HUDEP-2 (cell line): Measurements from ENCODE around the gene TNKS1BP1.
A peak's percentile ranks its signal among the peaks of the same experiment; 100 is the strongest.

Experiments used
- DNase-seq, 76 experiments: peaks; one replicate each; lab custom pipeline; 2025; ENCODE audit not compliant: unreplicated experiment in 76 of 76; lab: John Stamatoyannopoulos, UW

Gene TNKS1BP1

DNA sequence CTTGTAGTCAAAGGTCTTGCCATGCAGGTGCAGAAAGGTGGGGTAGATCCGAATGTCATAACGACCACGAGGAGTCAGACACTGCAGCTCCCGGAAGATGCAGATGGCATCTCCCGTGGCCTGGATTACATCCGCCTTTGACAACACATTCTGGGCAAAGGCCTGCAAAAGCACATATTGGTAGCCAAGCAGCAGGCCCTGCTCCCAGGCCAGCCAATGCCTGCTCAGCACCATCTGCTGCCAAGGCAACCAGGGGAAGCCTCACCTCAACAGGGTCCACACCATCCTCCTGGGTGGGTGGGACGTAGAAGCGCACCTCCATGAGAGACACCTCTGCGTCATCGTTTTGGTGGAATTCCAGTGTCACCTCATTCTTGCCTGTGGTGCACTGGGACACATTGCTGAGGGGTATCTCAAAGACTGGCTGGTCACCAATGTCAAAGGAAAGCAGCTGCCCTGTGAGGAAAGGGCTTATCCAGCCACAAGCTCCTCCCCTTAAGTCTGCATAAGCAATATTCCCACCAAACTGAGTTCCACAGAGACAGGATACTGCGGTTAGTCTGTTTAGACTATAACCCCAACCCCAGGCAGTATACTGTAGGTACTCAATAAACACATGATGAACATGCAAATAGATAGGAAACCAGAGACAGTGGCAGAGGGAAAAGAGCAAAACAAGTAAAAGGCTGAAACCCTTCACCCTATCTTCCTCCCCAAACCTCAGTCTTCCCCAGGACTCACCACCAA, 8.1 kb upstream of the TNKS1BP1 start:
- no peak for DNase-seq

DNA sequence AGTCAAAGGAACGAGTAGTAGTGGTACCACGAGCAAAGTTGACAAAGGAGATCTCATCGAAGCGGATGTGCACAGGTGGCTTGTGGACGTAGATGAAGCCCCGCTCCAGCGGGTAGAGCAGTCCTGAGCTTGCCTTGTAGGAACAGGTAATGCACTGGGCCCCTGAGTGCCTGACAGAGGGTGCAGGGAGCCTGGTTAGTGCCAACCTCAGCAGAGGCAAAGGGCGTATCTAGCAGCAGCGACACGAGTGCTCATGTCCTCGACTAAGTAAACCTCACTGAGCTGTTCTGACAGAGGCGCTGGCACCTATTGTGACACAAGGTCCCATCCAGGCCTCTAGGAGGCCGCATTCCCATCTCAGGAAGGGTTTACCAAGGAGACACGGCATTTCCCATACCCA, 7.0 kb upstream of the TNKS1BP1 start:
- no peak for DNase-seq

DNA sequence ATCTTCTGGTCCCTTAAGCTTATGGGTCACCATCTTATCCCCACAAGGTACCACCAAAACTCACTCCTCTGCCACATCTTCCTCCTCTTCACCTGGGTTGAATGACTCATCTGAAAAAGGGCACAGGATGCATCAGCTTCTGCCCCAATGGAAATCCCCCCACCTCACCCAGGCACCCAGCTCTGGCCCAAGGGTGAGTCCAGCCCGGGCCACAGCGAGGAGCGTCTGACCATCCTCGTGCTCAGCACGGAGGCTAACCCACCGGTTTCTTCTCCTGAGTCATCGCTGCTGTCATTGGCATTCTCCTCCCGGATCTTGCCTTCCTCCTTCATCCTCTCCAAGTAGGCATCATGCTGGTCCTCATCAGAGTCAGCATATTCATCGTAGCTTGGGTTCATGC, 5.3 kb upstream of the TNKS1BP1 start:
- no peak for DNase-seq

DNA sequence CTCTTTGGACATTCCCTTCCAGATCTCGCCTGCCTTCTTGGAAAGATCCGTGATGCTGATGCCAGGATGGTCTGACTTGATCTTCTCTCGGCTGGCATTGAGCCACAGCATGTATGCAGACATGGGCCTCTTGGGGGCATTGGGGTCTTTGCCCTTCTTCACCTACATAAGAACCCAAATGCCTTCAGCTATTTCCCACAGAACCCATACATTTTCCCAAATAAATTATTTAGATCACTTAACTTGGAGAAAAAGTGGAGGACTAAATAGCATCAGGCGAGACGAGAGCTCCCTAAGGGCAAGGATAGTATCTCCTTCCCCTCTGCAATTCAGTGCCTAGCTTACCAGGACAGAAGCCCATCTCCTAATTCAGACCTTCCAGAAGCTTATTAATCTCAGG, 3.0 kb upstream of the TNKS1BP1 start:
- DNase-seq = no peak

DNA sequence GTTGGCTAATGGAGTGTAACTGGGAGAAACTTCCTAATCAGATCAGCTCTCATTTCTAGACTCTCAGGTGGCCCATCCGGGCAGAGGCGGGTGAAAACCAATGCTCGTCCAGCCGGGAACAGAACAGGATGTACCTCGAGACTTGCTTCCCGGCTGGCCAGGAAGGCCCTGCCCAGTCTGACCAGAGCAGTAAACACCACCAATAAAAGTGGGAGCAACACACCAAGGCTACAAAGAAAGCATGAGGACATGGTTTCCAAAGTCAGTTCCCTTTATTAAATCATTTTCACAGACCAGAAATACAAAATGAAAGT, 940 bp upstream of the TNKS1BP1 start:
- DNase-seq = no peak

DNA sequence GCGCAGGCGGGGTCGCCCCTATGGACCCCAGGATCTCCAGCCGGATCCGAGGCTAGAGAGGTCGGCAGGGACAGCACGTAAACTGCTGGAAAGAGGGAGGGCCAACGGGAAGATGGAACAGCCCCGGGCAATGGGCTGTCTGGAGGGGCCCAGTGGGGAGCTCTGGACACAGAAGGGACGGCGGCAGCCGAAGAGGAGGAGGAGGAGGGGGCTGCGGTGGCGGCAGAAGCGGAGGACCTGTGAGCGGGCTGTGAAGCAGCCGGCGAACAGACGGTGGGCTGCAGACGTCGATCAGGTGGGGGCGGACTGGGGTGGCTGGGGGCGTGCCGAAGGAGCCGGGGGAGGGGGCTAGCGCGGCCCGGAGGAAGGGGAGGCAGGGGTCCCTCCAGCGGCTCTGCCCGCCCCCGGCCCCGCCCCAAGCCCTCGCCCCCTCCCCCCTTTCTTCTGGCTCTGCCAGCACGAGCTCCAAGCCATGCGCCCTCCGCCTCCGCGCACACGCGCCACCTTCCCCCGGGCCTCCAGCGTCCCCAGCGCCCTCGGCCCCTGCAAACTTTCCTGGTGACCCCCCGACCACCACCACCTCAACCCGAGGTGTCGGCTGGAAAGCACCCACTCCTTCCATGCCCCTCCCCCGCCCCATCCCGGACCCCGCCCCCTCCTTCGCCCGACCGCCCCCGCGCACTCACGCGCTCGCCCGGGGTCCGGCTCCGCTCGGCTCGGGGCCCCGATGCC, 432 bp downstream of the TNKS1BP1 start:
- DNase-seq = peak in 10 of 76 experiments; percentile 9 to 42 (median 12)

DNA sequence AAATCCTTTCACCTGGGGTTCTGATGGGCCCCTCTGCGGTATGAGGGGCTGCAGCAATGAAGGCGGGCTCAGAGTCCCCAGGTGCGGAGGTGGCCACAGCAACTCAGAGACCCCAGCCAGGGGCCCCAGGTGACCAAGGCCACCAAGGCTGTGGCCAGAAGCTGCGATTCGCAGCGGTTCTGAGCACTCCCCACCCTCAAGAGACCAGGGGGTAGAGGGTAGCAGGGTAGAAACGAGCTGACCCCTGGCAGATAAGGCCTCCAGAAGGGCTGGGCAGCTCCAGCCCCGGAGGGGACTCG, 948 bp downstream of the TNKS1BP1 start:
- DNase-seq = no peak

DNA sequence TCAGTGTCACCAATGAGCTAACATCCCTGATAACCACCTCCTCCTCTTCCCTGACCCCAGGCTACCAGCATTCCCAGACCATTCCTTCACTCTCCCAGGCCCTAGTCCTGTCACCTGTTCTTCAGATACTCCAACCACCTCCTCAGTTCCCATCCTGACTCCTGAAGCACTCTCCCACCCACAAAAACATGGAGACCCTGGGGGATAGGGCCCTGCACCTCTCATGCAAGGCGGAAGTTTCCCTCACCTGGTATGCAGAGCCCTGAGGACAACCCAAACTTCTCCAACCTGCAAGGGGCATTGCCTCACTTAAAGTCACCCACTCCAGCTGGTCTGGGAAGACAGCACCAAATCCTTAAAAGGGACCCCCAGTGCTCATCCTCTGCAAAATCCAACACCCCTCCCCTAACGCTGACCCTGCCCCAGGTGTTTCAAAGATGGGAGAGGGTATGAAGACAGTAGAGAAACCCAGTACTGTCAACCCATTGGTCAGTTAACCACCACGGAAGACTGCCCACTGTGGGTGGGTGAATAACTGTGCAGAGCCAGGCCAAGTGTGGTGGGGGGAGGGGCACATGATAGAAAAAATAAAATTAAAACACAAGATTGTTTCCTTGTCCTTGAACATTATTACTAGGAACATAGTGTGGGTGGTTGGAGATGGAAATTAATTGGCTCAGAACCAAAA, 1.4 kb downstream of the TNKS1BP1 start:
- peak in 1 of 76 experiments; percentile 26 for DNase-seq

DNA sequence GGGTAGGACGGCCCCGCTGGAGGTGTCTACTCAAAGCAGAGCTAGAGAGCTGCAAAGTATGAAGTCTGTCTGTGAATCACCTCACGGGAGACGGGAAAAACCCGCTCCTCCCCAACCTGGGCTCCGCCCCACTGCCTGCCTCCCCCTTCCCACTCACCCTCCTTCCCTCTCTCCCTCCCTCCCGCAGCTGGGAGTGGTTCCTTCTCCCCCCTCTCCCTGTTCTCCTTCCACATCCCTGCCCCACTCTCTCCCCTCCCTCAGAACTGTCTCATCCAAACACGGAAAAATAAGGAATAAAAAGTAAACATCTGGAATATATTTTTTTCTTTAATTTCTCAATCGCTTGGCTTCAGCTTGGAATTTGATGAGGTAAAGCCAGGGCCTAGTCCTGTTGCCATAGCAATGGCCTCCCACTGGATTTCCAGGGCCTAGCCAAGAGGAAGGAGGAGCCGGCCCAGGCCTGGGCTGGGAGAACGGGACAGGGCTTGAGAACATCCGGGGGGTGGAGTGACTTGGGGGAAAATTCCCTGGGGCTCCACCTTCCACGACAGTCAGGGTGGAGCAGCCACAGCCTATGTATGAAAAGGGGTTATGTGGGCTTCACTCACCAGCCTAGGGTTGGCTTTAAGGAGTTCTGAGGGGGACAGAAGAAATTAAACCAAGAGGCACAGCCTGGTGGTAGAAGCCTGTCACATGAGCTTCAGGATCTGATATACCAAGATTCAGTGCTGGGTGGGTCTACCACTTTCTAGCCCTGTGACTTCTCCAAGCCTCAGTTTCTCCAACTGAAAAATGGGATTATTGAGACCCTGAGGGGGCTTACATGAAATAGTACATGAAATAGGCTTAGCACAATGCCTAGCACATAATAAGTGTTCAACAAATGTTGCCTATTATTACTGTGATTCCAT, 2.2 kb downstream of the TNKS1BP1 start:
- DNase-seq = peak in 10 of 76 experiments; percentile 5 to 46 (median 24)

DNA sequence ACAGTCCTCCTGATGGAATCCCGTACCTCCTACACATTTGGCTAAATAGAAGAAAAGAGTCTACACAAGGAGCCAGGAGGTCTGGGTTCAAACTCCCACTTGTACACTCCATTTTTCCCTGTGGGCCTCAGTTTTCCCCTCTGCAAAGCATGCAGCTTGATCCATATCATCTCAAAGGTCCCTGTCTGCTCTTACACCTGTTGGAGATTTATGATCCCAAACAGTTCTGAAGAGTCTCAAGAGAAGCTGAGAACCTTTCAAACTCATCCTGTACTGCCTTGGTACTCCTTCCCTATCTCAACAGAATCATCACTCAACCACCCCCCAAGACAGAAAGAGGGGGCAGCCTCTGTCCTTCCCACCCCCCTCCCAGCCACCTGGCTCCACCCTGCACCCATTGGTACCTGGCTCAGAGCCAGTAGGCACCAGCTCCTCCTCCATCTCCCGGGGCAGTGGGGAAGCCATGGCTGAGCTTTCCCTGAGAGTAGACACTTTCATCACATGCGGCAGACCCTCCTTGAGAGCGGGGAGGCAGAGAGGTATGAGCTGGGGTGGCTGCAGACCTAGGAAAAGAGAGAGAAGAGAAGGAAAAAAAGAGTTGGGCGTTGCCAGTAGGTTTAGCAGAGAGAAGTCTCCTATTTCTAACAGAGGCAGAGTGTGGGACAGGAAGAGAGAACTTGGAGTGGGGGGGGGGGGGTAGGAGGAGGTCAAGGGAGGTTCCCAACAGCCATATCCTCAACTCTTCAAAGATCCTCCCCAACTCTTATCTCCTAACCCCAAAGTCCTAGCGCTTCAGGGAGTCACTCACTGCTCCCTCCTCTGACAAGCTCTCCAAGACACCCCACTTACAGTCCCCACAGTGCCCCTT, 3.1 kb downstream of the TNKS1BP1 start:
- DNase-seq = peak in 53 of 76 experiments; percentile 8 to 72 (median 36)

DNA sequence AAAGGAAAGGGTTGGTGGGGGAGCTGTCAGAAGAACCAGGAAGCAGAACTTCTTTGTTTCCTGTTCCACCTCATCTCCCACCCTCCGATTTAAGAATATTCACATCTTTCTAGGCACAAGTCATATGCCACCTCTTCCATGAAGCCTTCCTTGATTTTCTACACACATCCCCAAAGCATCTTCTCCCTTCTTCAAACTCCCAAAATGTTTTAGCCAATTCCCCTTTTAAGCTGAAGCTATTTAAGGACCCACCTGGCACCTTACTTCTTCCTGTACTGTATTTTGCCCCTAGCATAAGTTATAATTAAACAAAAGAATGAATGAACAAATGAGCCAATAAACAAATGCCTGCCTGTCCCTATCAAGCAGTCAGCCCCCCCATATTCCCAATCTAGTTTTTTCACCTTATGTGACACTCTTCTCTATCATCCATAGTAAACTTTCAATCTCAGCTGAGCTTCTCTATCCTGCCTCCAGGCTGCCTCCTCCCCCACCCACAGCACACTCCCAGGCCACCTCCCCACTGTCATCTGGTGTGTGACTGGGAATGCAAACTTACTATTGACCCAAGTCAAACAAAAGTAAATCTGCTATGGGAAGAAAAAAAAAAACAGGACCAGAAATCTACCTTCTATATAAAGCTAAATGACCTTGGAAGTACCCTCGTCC, 3.9 kb downstream of the TNKS1BP1 start:
- DNase-seq = no peak

DNA sequence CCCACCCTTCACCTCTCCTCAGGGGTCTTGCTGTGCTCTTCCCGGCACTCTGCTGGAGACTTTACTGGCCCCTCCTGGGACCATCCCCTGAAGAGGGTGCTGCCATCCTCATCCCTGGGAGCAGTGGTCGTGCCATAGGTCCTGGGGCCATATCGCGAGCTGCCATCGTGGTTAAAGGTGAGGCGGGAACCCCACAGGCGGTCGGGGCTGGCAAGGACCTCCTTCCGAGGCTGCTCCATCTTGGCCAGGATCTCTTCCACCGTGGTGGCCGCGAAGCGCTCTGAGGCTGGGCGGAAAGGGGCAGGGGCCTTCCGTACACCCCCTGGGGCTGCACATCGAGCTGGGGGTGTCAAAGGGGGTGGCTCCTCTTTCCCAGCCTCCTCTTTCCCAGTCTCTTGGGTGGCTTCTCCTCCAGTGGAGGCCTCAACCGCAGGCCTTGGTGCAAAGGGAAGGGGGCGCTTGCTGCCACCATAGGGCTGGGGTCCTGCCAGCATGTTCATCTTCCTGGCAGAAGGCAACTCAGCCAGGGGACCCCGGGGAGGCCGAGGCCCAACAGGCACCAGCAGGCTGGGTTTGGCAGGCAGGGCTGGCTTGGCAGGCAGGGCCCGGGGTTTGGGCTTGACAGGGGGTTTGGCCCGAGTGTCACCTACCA, 4.6 kb downstream of the TNKS1BP1 start:
- no peak for DNase-seq

DNA sequence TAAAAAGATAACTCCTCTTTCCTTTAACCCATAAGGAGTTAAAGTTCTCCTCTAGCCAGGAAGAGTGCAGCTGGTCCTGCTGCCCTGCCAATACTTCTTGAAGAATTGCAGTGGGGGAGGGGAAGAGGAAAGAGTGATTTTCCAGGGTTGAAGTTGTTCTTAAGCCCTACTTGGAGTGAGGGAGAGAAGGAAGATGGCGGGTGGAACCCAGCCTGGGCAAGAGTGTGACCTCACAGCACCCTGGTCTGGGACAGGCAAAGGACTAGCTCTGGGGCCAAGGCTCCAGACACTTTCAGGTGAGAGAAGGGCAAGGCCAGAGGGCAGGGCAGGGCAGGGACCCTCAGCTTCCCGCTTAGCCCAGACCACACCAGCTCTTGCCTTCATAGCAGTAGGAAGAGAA, 6.6 kb downstream of the TNKS1BP1 start:
- no peak for DNase-seq

DNA sequence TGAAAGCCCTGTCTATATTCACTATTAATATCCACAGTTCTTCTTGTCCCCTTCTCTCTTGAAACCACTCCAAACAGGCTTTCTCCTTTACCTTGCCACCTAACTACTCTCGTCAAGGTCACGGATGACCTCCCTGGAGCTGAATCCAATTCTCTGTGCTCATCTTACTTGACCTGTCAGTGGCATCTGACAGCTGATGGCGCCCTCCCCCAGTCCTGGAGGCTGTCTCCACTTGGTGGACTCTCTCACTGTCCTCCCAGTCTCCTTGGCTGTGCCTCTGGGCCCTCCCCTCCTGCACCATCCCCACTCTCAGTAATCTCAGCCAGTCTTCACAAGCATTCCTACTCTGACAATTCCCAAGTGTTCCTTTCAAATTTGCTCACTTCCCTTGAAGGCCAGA, 8.7 kb downstream of the TNKS1BP1 start:
- no peak for DNase-seq

DNA sequence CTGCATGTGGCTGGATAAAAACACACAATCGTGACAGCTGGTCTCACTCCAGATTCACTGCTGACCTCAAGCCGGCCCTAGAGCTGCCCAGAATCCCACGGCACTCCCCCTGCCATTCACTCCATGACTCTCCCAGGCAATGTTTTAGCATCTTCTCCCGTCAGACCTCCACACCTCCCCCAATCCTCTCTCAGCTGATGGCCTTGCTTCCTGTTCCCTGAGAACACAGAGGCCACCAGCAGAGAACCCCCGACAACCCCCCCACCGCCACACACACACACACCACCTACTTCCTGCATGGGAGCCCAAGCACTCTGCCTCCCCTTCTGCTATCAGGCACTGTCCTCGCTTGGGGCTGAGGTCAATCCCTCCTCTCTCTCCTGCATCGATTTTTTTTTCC, 9.3 kb downstream of the TNKS1BP1 start:
- no peak for DNase-seq

DNA sequence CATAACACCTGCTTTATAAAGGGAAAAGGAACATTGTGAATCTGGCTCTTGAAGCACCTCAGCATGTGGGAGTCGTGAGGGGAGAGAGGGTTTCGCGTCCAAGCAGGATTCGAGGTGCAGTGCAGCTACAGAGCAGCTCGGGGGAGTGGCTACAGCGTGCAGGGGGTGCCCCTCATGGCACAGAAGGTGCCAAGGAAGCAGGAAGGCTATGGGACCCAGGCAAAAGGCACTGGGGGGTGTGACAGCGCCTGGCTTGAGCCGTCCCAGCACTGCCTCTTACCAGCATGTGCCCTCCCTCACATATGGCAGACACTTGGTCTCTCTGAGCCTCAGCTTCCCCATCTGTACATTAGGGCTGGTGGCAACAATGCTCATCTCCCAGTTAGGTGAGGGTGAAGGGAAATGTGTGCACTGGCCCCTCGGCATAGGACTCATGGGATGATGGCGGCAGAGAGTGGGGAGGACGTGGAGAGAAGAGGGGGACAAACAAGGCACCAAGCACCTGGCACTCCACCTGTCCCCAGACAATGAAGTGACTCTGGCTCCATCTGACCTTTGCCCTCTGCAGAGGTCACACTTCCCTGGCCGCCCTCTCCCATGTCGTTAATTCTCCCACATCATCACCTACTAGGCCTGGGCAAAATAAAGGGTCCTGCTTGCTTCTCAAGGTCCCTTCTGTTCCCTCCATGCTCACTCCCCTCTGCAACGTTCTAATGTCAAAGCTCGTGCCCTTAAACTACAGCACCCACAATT, 10.4 kb downstream of the TNKS1BP1 start:
- no peak for DNase-seq

DNA sequence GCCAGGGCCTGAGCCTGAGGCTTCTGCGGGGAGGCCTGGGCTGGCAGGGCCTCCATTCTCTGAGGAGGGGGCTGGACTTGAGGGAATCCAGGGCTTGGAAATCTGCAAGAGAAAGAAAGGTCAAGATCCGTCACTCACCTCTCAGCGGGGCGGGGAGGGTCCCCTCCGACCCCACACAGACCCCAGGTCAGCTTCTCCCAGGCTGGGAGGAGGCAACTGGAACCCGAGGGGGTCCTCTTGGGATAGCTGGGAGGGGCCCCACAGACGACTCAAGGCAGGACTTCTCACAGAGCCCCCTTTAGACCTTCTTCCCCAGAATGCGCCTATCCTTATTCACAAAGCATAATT, 11.0 kb downstream of the TNKS1BP1 start:
- DNase-seq = no peak

DNA sequence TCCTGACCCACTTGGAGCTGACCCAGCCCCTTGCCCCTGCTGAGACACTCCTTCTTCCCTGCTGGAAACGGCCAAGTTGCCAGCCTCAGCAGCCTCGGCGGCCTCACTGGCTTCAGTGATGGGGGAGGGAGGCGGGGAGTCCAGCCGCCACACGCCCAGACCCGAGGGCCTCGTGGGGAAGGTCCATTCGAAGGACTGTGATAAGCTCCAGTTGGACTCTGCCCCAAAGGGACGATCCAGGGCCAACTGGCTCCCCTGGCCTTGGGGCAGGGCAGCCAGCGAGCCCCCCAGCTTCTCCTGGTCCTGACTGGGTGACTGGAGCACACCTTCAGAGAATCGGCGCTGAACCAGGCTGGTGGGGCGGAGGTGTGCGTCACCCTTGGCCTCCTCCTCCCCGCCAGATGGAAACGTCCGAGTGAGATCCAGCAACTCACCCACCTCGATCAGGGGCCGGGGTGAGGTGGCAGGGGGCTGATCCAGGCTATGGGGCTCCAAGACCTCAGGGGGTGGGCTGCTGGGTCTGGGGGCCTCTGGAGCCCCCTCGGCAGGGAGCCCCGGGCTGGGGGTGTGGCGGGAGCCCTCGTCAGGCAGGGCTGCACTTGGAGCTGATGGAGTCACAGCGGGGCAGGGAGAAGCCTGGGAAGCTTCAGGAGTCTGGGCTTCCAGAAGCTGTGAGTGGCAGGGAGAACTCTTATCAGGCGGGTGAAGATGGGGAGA, 11.5 kb downstream of the TNKS1BP1 start:
- no peak for DNase-seq
